ENCODE measurements around the gene ZNF483. TPM values are rescaled to one million over a fixed set of nuclear protein-coding genes. Genes with fewer than 3 reads are reported as not detected.
"Not testable (repeated sequence)": the region's sequence is repeated elsewhere in the genome, so short reads cannot be mapped to it uniquely, and the experiment has no call there.

ZNF483 gene
- total RNA-seq, 1 donor from 2014 or later, result 0.53 TPM

DNA sequence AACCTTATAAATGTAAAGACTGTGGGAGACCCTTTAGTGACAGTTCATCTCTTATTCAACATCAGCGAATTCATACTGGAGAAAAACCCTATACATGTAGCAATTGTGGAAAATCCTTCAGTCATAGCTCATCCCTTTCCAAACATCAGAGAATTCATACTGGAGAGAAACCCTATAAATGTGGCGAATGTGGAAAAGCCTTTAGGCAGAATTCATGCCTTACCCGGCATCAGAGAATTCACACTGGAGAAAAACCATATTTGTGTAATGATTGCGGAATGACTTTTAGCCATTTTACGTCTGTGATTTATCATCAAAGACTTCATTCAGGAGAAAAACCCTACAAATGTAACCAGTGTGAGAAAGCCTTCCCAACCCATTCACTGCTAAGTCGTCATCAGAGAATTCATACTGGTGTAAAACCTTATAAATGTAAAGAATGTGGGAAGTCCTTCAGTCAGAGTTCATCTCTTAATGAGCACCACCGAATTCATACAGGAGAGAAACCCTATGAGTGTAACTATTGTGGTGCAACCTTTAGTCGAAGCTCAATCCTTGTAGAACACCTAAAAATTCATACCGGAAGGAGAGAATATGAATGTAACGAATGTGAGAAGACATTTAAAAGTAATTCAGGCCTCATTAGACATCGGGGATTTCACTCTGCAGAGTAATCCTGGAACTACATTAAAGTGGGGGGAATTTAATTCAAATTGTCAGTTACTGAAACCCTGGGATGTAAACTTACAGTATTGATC is 17.7 kb downstream of the ZNF483 start:
- ATAC-seq, result no peak
- DNase-seq (ENCODE audit: low spot score), result no peak

DNA sequence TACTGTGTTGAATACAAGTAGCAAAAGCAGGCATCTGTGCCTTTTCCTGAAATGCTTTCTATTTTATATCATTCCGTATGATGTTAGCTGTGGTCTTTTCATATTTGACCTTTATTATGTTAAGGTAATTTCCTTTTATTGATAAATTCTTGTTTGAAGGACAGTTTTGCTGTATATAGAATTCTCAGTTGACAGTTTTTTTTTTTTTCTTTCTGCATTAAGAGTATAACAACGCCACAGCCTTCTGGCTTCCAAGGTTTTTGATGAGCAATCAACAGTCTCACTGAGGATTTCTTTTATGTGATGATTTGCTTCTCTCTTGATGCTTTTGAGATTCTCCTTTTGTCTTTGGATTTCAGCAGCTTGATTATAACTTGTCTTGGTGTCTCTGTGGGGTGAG is 23.6 kb downstream of the ZNF483 start:
- DNase-seq (ENCODE audit: low spot score) (no peak), ATAC-seq (no peak)

DNA sequence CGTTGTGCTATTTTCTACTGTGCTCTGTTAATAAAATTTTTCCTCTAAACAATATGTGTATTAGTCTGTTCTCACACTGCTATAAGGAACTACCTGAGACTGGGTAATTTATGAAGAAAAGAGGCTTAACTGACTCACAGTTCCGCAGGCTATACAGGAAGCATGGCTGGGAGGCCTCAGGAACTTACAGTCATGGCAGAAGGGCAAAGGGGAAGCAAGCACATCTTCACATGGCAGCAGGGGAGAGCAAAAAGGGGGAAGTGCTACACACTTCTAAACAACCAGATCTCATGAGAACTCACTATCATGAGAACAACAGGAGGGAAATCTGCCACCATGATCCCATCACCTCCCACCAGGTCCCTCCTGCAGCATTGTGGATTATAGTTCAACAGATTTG is 30.4 kb downstream of the ZNF483 start:
- ATAC-seq; DNase-seq (ENCODE audit: low spot score): not testable (repeated sequence)

DNA sequence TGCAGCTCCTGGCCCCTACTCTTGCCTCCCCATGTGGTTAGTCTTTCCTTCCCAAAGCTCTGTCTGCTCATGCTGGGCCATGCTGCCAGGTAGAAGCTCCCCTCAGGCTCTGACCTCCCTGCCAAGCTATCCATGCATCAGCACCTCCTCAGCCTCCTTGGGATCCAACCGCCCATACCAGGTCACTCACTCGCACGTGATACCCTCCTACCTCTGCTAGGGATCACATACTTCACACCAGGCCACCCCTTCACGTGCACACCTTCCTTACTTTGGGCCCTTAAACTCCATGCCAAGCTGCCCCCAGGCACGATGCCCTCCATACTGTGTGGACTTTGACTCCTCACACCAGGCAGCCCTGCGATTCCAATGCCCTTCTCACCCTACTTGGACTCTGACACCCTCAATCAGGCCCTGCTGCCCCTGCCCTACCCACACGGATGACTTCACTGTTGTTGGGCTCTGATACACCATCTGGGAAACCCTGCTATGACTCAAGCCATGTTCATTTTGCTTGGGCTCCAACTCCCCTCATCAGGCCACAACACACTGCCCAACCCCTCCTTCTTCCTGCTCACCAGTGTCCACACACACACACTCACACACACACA is 34.1 kb downstream of the ZNF483 start:
- peak; percentile 63 for ATAC-seq
- no peak for DNase-seq (ENCODE audit: low spot score)

- ATAC-seq (peak; percentile 35), DNase-seq (ENCODE audit: low spot score) (no peak)
These were observed 36.3 kb downstream of the ZNF483 start for GRCh38 chr9:111561165-111561719.

DNA sequence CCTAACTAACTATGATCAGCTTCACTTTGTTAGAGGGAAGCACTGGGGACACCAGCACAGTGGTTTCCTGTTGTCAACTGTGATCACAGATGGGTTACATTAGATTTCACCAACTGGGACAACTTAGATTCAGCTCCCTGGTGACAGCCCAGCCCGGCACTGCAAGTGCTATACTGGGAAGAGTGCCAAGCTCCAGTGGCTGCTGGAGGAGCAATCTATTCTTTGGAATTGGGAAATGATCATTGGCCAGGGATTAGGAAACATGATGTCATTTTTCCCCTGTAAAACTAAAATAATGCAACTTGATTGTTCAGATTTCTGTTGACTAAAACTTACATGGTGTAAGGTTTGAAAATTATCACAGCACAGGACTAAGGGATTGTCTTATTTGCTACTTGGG is 41.3 kb downstream of the ZNF483 start:
- DNase-seq (ENCODE audit: low spot score), result no peak
- ATAC-seq, result peak; percentile 30

DNA sequence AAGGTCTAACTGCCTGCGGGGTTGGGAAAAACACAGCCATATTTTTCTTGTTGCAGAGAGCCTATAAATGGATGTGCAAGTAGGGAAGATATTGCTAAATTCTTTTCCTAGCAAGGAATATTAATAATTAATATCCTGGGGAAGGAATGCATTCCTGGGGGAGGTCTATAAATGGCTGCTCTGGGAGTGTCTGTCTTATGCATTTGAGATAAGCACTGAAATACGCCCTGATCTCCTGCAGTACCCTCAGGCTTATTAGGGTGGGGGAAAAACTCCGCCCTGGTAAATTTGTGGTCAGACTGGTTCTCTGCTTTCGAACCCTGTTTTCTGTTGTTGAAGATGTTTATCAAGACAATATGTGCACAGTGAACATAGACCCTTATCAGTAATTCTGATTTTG is 43.1 kb downstream of the ZNF483 start:
- DNase-seq (ENCODE audit: low spot score); ATAC-seq: not testable (repeated sequence)

GRCh38 chr9:111572950-111573604 is 48.1 kb downstream of the ZNF483 start:
- peak; percentile 24 for ATAC-seq
- DNase-seq (ENCODE audit: low spot score), result no peak

GRCh38 chr9:111582888-111583287 is 57.9 kb downstream of the ZNF483 start:
- DNase-seq (ENCODE audit: low spot score) (no peak), ATAC-seq (peak; percentile 47)

DNA sequence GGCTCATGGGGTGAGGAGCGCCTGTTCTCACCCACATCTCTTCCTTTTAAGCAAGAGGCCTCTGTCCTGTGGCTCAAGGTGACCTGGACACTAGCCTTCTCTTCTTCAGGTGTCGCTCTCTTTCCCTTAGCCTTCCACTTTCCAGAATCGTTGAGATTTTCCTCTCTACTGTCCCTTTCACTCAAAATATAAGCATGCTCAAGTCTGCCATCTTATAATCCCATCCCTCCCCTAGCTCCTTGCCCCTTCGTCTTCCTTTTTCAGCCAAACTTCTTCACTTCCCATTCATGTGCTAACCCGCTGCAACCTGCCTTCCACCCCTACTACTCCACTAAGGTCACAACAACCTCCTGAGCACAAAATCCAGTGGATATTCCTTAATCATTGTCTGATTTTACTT is 61.4 kb downstream of the ZNF483 start:
- DNase-seq (ENCODE audit: low spot score) (no peak), ATAC-seq (peak; percentile 17)

- DNase-seq (ENCODE audit: low spot score) (no peak), ATAC-seq (peak; percentile 6)
These were observed 63.9 kb downstream of the ZNF483 start for GRCh38 chr9:111588846-111589245.

DNA sequence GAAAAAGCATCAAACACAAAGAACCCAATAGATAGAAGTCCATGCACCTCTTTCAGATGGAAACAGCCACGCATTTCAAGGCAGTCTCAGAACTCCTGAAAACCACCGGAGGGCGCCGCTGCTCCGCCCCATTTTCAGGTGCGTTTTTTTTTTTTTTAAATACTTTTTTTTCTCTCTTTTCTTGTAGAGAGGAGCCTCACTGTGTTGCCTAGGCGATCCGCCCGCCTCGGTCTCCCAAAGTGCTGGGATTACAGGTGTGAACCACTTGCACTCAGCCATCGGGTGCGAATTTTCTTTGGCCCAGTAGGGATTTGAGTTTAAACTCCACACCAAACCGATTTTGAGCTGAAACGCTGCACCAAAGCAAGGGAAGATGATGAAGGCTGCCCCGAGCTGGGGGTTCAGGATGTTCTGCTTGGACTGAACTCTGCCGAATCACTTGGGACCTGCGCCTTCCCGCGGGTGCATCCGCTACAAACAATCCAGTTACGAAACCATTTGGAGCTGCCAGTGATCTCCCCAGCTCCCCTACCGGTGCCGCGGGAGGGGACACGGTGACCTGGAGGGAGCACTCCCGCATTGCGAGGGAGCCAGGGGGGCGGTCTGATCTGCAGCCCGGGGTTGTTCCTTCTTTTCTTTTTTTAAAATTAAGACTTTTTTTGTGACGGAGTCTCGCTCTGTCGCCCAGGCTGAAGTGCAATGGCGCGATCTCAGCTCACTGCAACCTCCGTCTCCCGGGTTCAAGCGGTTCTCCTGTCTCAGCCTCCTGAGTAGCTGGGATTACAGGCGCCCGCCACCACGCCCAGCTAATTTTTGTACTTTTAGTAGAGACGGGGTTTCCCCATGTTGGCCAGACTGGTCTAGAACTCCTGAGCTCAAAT is 73.1 kb downstream of the ZNF483 start:
- ATAC-seq (peak; percentile 22), DNase-seq (ENCODE audit: low spot score) (peak; percentile 75)

DNA sequence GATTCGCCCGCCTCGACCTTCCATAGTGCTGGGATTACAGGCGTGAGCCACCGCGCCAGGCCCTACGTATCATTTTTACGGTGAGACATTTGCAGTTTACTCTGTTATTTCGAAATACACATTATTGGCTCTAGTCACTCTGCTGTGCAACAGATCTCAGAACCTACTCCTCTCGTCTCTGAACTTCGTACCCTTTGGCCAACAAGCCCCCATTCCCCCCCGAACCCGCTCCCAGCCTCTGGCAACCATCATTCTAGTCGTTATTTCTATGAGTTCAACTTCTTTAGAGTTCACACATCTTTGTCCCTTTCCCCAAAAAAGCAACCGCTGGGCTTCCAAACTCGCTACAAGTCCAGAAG is 73.7 kb downstream of the ZNF483 start:
- peak; percentile 23 for ATAC-seq
- DNase-seq (ENCODE audit: low spot score), result no peak

DNA sequence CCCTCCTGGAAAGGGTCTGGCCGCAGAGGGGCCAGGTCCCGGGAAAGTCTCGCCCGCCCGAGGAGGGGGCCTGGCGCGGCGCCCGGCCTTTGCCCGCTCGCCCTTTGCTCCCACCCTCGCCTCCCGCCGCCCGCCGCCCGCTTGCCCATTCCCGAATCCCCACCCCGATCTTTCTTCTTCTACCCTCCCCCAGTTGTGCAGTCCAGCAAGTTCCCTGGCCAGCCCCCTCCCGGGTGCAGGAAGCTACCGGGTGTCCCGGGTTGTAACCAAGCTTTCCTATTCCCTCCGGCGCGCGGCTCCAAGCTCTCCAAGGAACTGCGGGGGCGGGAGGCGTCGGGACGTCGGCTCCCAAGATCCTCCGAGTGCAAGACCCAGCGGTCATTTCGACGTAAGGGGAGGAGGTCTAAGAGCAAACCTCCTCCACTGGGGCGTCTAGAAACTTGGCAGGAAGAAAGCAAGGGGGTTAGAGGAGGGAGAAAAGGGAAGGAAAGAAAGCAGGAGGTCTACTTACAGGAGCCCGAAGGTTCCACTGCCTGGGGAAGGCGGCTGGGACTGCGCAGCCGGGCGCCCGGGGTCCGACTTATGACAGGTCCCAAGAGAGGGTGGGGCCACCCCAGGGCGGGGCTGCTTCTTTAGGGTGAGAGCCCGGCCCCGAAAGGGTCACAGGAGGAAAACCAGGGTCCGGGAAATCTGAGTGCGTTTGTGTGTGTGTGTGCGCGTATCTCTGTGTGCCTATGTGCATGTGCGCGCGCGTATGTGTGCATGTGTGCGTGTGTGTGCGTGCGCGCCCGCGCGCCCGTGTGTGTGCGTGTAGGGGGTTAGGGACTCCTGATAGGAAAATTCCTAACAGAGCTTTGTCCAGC is 74.3 kb downstream of the ZNF483 start, which contains the start of gene PTGR1:
TSS of gene PTGR1 (minus strand) at position 556 of the 863 bp plus-strand sequence. CDS start 2,225 bp downstream, outside the sequence.
- ATAC-seq, result peak; percentile 70
- peak; percentile 93 for DNase-seq (ENCODE audit: low spot score)

- ATAC-seq, result peak; percentile 11
- DNase-seq (ENCODE audit: low spot score), result no peak
These were observed 75.0 kb downstream of the ZNF483 start for GRCh38 chr9:111599955-111600343.

DNA sequence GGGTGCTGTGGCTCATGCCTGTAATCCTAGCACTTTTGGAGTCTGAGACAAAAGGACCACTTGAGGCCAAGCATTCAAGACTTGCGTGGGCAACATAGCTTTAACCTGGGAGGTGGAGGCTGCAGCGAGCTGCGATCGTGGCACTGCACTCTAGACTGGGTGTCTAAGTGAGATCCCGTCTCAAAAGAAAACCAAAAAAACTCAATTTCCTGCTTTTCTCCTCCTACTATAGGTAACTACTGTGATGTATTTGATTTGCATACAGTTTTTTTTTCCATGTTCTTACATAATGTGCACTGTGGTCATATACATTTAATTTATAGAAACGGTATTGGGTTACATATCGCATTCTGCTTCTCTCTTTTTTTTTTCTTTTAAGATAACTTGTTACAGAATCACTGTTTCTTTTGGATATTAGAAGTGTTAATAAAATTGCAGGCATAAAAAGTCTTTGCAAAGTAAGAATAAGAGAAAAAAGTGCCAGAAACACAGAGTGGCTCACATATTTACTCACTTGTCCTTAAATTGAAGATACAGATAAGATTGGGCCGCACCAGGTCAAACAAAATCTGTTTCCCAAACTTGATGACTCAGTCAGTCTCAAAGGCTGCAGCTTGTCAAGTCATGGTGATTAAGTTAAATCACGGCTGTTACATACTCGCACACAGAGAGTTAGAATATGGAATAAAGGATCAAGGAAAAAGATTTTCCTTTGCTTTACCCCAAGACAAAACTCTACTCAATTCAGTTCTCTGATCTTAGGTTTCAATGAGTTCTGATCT is 76.4 kb downstream of the ZNF483 start:
- no peak for DNase-seq (ENCODE audit: low spot score)

DNA sequence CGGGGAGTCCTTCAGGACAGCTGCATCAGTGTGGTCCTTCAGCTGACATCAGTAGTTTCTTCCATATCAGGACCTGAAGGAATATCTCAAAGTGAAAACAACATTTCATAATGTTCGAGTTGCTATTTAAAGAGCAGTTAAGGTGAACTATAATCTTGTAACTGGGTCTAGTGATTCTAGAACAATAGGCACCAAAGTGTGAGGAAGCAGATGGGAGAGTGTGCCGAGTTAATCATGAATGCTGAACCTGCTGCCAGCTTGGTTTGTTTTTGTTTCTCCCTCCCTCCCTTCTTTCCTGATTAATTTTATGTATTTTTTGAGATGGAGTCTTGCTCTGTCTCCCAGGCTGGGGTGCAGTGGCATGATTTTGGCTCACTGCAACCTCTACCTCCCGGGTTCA is 78.1 kb downstream of the ZNF483 start:
- ATAC-seq (no peak), DNase-seq (ENCODE audit: low spot score) (no peak)

More for the DNA sequence above, 76.4 kb downstream of the ZNF483 start:
- no peak for ATAC-seq

GRCh38 chr9:111604054-111604615 is 79.2 kb downstream of the ZNF483 start:
- DNase-seq (ENCODE audit: low spot score), result no peak

More at GRCh38 chr9:111604054-111604615, 79.2 kb downstream of the ZNF483 start:
- no peak for ATAC-seq
